B cell (primary cell): Measurements from ENCODE around the gene DNAH2. TPM values are rescaled to one million over a fixed set of nuclear protein-coding genes. Genes with fewer than 3 reads are reported as not detected.

Source experiments
- ATAC-seq: fragments of 200-7000 bp; cut with Tn5 transposase; one replicate; pipeline ENCODE4 v1.10.0; 2021; ENCODE audit warnings: low read depth, mild to moderate bottlenecking, moderate number of reproducible peaks, moderate library complexity
- CTCF ChIA-PET: fragments of 350-600 bp; sonication (Branson Sonifier 250); formaldehyde crosslinking; loops from one replicate; lab custom pipeline; 2021; ENCODE audit warnings: antibody characterized with exemption, inconsistent platforms; lab: Charles Lee
- POLR2A ChIA-PET: fragments of 350-600 bp; sonication (Branson Sonifier 250); formaldehyde crosslinking; loops from one replicate; lab custom pipeline; 2021; ENCODE audit warnings: antibody characterized with exemption; lab: Charles Lee
- DNase-seq: peaks from one replicate; pipeline ENCODE4 v3.0.0; 2013
- H2AFZ ChIP-seq: 2 replicates; pipeline ENCODE4 v1.6.1; 2012; ENCODE audit warnings: mild to moderate bottlenecking, low read depth, low read length; ENCODE audit not compliant: insufficient read depth, poor library complexity, severe bottlenecking
- H3K27ac ChIP-seq, 2 donors: 1 replicate in 1 of 2; 2 replicates in 1 of 2; pipeline ENCODE4 v1.5.1; 2012 to 2013; ENCODE audit warnings: low read length in 2 of 2, mild to moderate bottlenecking in 2 of 2, moderate library complexity in 1 of 2
- H3K27me3 ChIP-seq, 4 experiments: fragments of 200-600 bp in 1 of 4; sonication (generic) in 1 of 4; replicated peaks in 1 of 4; 1 replicate in 2 of 4; 2 replicates in 2 of 4; pipeline versions ENCODE4 v1.6.1 to v1.7.0; 2013 to 2016; ENCODE audit warnings: low read length in 3 of 4, mild to moderate bottlenecking in 2 of 4, mixed read lengths in 1 of 4, moderate library complexity in 1 of 4; ENCODE audit not compliant: insufficient read depth in 4 of 4, control insufficient read depth in 3 of 4; ENCODE audit errors: control extremely low read depth in 1 of 4
- H3K36me3 ChIP-seq, 2 experiments: replicated peaks in 1 of 2; 1 replicate in 1 of 2; 2 replicates in 1 of 2; pipeline versions ENCODE4 v1.6.1 to v1.7.1; 2013; ENCODE audit warnings: low read length in 1 of 2; ENCODE audit not compliant: insufficient read depth in 2 of 2, control insufficient read depth in 1 of 2; ENCODE audit errors: control extremely low read depth in 1 of 2, extremely low read depth in 1 of 2
- H3K4me1 ChIP-seq, 2 donors: fragments of 200-600 bp in 1 of 2; sonication (generic) in 1 of 2; 1 replicate in 1 of 2; 2 replicates in 1 of 2; pipeline versions ENCODE4 v1.5.1 to v1.6.1; 2013 to 2017; ENCODE audit warnings: low read length in 2 of 2; ENCODE audit not compliant: control insufficient read depth in 2 of 2, insufficient read depth in 2 of 2
- H3K4me2 ChIP-seq: replicated peaks from 2 replicates; pipeline ENCODE3; 2012; ENCODE audit warnings: mild to moderate bottlenecking, low read depth, low read length; ENCODE audit not compliant: poor library complexity, severe bottlenecking
- H3K4me3 ChIP-seq, 5 experiments: fragments of 200-600 bp in 1 of 5; sonication (generic) in 1 of 5; 1 replicate in 3 of 5; 2 replicates in 2 of 5; pipeline versions ENCODE4 v1.5.1 to v1.7.0; 2011 to 2016; ENCODE audit warnings: low read length in 4 of 5, mild to moderate bottlenecking in 4 of 5, low read depth in 2 of 5, control low read depth in 1 of 5, moderate library complexity in 1 of 5; ENCODE audit not compliant: insufficient read depth in 1 of 5; ENCODE audit errors: control extremely low read depth in 1 of 5, extremely low read depth in 1 of 5
- H3K79me2 ChIP-seq: fragments of 200-600 bp; sonication (generic); one replicate; pipeline ENCODE4 v1.6.0; 2016; ENCODE audit warnings: low read length; ENCODE audit not compliant: control insufficient read depth, insufficient read depth
- H3K9ac ChIP-seq: fragments of 200-600 bp; sonication (generic); 2 replicates; pipeline ENCODE4 v1.6.1; 2017; ENCODE audit warnings: mild to moderate bottlenecking, low read length, moderate library complexity
- H3K9me3 ChIP-seq, 3 donors: one replicate each; pipeline versions ENCODE4 v1.6.1 to v1.7.1; 2013; ENCODE audit warnings: low read length in 2 of 3; ENCODE audit not compliant: control insufficient read depth in 2 of 3, insufficient read depth in 1 of 3; ENCODE audit errors: control extremely low read depth in 1 of 3
- H4K20me1 ChIP-seq: 2 replicates; pipeline ENCODE4 v1.6.0; 2012; ENCODE audit warnings: mild to moderate bottlenecking, low read length; ENCODE audit not compliant: insufficient read depth, control insufficient read depth, poor library complexity, severe bottlenecking
- H3K27ac Mint-ChIP-seq: one replicate; pipeline ENCODE4 v1.8.0; 2021; ENCODE audit warnings: mixed read lengths
- H3K27me3 Mint-ChIP-seq: one replicate; pipeline ENCODE4 v1.8.0; 2021; ENCODE audit warnings: mixed read lengths
- H3K4me1 Mint-ChIP-seq: one replicate; pipeline ENCODE4 v1.8.0; 2021; ENCODE audit warnings: mixed read lengths
- H3K4me3 Mint-ChIP-seq: one replicate; pipeline ENCODE4 v1.8.0; 2021; ENCODE audit warnings: mixed read lengths
- H3K9me3 Mint-ChIP-seq: one replicate; pipeline ENCODE4 v1.8.0; 2022; ENCODE audit warnings: mixed read lengths; ENCODE audit not compliant: insufficient read depth
- EZH2 ChIP-seq: IDR thresholded peaks from 2 replicates; pipeline ENCODE4 v1.6.1; 2012; ENCODE audit warnings: borderline replicate concordance, low read depth, mild to moderate bottlenecking, moderate library complexity, low read length; ENCODE audit not compliant: insufficient read depth, poor library complexity, severe bottlenecking
- WGBS: methylation state at CpG from one replicate; pipeline ENCODE4 v1.1.5; 2013; ENCODE audit warnings: missing lambda C conversion rate; ENCODE audit not compliant: insufficient coverage; 5-methylcytosine and 5-hydroxymethylcytosine counted together
- intact Hi-C: fragments of 100-400 bp; cut with micrococcal nuclease; formaldehyde crosslinking; loops from one replicate; pipeline ENCODE4 v1.10.0; 2022
- polyA plus RNA-seq: library from polyadenylated mRNA; depleted of rRNA; stranded (reverse); fragments of >200 nt; gene quantifications from 2 replicates; pipeline ENCODE4 v1.2.3, GENCODE V29; 2012
- total RNA-seq, 2 donors: library from RNA; stranded (reverse); fragments of 120-200 nt in 1 of 2; gene quantifications; 1 replicate in 1 of 2; 2 replicates in 1 of 2; pipeline versions ENCODE4 v1.2.3 to v1.2.4, GENCODE V29; 2013 to 2022
- TF ChIP-seq, protein P1 (sequence below): fragments of 200-600 bp; IDR thresholded peaks from one replicate; pipeline ENCODE4 v1.8.0; 2022; ENCODE audit warnings: antibody characterized with exemption, mild to moderate bottlenecking

DNAH2 gene
- total and polyA plus RNA-seq, 2 donors (not counting 1 experiment from before 2014, with no cell fraction given), result 0.03 TPM; not detected in 1

GRCh38 chr17:7846063-7846735 is 128.7 kb downstream of the DNAH2 start:
- Histone ChIP-seq H3K27me3 (no peaks in the 10 kb centered on the region), H3K4me1 (peaks cover 15 to 46% of the 10 kb centered on the region in 2 donors), H3K79me2 (peaks cover 31% of the 10 kb centered on the region), H3K4me3 (no peak overlapping the region), H3K27ac (no peak overlapping the region), H3K9ac (no peak overlapping the region), H3K4me2 (no peak overlapping the region), H4K20me1 (peaks cover 69% of the 10 kb centered on the region), H3K36me3 (peaks cover 0 to 33% of the 10 kb centered on the region in 2 experiments), H2AFZ (no peak overlapping the region), H3K9me3 (no peaks in the 10 kb centered on the region)
- Mint-ChIP-seq H3K4me1 (peaks cover 32% of the 10 kb centered on the region), H3K9me3 (no peaks in the 10 kb centered on the region), H3K27me3 (no peaks in the 10 kb centered on the region), H3K4me3 (peak overlapping the region; percentile 100), H3K27ac (peak overlapping the region; percentile 32)
- ChIA-PET CTCF (interaction anchor here (1.1 to 5.7 kb wide), 2 partner anchors 11 to 24 kb away, joined by 3 to 53 read pairs; partner anchors contain the start of gene KDM6B), POLR2A (interaction anchor here (0.6 to 1.6 kb wide), 4 partner anchors 9 to 337 kb away, joined by 3 to 14 read pairs (median 4); no protein-coding TSS in a partner anchor)
- ATAC-seq (no peak), DNase-seq (peak; percentile 37)
- no peak for TF ChIP-seq EZH2
- intact Hi-C loops, result loop anchor here (10.0 kb wide), 1 partner anchor 231 kb away; the partner anchor contains the start of gene FXR2
- 93% methylated on average over 17 of the region's 22 CpGs for WGBS

DNA sequence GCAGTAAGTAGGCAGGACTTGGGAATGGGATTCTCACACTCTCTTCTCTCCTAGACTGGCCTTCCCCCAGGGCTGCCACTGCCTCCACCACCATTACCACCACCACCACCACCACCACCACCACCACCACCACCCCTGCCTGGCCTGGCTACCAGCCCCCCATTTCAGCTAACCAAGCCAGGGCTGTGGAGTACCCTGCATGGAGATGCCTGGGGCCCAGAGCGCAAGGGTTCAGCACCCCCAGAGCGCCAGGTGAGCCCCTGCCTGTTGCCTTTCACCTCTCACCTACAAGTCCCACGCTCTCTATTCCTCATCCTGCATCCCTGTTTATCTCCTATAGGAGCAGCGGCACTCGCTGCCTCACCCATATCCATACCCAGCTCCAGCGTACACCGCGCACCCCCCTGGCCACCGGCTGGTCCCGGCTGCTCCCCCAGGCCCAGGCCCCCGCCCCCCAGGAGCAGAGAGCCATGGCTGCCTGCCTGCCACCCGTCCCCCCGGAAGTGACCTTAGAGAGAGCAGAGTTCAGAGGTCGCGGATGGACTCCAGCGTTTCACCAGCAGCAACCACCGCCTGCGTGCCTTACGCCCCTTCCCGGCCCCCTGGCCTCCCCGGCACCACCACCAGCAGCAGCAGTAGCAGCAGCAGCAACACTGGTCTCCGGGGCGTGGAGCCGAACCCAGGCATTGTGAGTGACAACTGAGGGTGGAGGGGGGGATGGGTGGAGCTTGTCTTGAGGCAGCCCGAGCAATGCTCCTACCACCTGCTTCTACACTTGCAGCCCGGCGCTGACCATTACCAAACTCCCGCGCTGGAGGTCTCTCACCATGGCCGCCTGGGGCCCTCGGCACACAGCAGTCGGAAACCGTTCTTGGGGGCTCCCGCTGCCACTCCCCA is 129.5 kb downstream of the DNAH2 start:
- peak; percentile 49 for DNase-seq
- H3K27ac Mint-ChIP-seq, result no peak overlapping the region
- 97% methylated on average over 24 of the region's 34 CpGs for WGBS

More for the DNA sequence above, 129.5 kb downstream of the DNAH2 start:
- H3K4me2 ChIP-seq, result no peak overlapping the region
- CTCF ChIA-PET, result interaction anchor here (1.1 to 5.7 kb wide), 2 partner anchors 12 to 25 kb away, joined by 3 to 53 read pairs; partner anchors contain the start of gene KDM6B
- peak overlapping the region; percentile 19 for H3K4me3 Mint-ChIP-seq
- peaks cover 74% of the 10 kb centered on the region for H4K20me1 ChIP-seq
- no peak overlapping the region for H3K9ac ChIP-seq
- H3K27me3 ChIP-seq, result no peaks in the 10 kb centered on the region
- POLR2A ChIA-PET, result interaction anchor here (0.6 to 1.2 kb wide), 2 partner anchors 12 to 336 kb away, joined by 3 read pairs; no protein-coding TSS in a partner anchor
- no peaks in the 10 kb centered on the region for H3K27me3 Mint-ChIP-seq
- peaks cover 31% of the 10 kb centered on the region for H3K79me2 ChIP-seq
- ATAC-seq, result no peak
- H3K27ac ChIP-seq, result no peak overlapping the region
- no peak overlapping the region for H2AFZ ChIP-seq
- H3K4me1 ChIP-seq, result peaks cover 17 to 45% of the 10 kb centered on the region in 2 donors
- no peaks in the 10 kb centered on the region for H3K9me3 Mint-ChIP-seq
- intact Hi-C loops, result loop anchor here (10.0 kb wide), 1 partner anchor 232 kb away; the partner anchor contains the start of gene FXR2
- peaks cover 35% of the 10 kb centered on the region for H3K4me1 Mint-ChIP-seq
- no peak for TF ChIP-seq EZH2
- TF ChIP-seq, protein P1, sequence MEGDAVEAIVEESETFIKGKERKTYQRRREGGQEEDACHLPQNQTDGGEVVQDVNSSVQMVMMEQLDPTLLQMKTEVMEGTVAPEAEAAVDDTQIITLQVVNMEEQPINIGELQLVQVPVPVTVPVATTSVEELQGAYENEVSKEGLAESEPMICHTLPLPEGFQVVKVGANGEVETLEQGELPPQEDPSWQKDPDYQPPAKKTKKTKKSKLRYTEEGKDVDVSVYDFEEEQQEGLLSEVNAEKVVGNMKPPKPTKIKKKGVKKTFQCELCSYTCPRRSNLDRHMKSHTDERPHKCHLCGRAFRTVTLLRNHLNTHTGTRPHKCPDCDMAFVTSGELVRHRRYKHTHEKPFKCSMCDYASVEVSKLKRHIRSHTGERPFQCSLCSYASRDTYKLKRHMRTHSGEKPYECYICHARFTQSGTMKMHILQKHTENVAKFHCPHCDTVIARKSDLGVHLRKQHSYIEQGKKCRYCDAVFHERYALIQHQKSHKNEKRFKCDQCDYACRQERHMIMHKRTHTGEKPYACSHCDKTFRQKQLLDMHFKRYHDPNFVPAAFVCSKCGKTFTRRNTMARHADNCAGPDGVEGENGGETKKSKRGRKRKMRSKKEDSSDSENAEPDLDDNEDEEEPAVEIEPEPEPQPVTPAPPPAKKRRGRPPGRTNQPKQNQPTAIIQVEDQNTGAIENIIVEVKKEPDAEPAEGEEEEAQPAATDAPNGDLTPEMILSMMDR, result no peak
- H3K9me3 ChIP-seq, result no peaks in the 10 kb centered on the region
- peaks cover 0 to 33% of the 10 kb centered on the region in 2 experiments for H3K36me3 ChIP-seq
- no peak overlapping the region for H3K4me3 ChIP-seq
